Renal pelvis (tissue), 4 donors: ENCODE measurements around the gene RARB. TPM values are rescaled to one million over a fixed set of nuclear protein-coding genes. Genes with fewer than 3 reads are reported as not detected.
A peak's percentile ranks its signal among the peaks of the same experiment; 100 is the strongest.

Source experiments
- DNase-seq: peaks from one replicate; pipeline ENCODE4 v3.0.0-alpha.2; 2013
- polyA plus RNA-seq, 3 donors: library from polyadenylated mRNA; unstranded; fragments of 120-200 nt; gene quantifications; one replicate each; pipeline ENCODE4 v1.2.1, GENCODE V29; 2013; ENCODE audit not compliant: insufficient read length in 3 of 3

RARB gene
- polyA plus RNA-seq, 3 donors = 39.7 to 44.1 (median 42.5) TPM

GRCh38 chr3:25465266-25465860, 37.3 kb downstream of the RARB start:
- DNase-seq = no peak

DNA sequence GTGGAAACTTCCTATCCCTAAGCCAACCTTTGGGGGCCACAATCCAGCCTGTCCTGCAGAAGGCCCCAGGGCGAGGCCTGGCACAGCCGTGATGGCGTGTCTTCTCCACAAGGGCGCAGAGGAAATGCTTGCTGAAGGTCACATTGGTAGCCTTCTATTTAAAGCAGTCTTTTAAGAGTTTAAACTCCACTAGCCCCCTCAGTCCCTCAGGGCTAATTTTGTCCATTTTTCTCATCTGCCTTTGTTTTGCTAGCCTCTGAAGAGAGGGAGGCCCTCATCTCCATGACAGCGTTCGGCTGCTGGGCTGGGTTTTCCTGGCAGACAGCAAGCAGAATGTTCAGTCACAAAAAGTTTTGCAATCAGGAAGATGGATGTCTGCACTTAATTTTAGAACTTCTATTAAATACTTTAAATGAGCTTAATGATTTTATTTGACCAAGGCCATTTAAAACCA, 40.8 kb downstream of the RARB start:
- DNase-seq = peak; percentile 83

GRCh38 chr3:25469558-25469957, 41.5 kb downstream of the RARB start:
- DNase-seq = no peak

DNA sequence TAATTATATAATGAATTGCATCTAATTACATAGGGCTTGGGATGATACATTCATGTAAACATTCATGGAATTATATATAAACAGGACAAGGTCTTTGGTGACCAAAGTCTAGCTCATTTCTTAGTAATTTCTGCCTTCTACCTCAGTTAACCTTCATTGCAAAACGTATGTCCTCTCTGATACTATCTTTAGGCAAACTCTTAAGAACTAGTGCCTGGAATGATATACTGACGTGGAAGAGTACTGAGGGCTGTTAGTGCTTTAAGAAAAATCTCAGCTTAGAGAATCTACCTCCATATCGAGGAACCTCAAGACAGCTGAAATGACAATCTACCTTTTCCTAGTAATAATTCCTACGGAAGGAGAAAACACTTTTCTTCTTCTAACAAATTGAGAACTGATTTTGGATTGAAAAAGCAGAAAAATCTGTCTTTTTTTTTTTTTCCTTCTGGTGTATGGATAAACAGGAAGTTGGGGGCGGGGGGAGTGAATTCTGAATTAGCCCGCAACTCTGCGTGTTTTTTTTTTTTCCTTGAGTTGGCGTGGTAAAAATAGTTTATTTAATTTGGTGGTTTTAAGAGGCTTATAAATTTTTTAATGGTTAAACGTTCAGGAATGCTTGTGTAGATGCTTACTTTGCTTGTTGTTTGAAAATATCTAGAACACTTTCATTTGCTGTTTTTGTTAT, 43.2 kb downstream of the RARB start:
- DNase-seq = no peak

DNA sequence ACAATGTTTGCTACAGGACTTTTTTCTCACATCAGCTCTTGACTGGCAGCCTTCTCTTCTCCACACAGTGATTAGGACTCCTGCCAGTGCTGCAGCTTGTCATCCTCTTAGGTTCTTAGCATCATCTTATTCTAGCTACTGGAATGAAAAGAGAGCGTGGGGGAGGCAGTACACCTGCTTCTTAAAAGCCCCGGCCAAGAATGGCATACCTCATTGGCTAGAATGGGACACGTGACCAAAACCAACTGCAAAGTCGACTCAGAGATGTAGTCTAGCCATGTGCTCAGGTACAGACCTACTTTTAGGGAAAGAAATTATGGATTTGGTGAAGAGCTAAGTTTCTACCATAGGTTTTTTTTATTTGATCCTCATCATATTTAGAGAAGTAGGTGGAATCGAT, 44.1 kb downstream of the RARB start:
- no peak for DNase-seq

DNA sequence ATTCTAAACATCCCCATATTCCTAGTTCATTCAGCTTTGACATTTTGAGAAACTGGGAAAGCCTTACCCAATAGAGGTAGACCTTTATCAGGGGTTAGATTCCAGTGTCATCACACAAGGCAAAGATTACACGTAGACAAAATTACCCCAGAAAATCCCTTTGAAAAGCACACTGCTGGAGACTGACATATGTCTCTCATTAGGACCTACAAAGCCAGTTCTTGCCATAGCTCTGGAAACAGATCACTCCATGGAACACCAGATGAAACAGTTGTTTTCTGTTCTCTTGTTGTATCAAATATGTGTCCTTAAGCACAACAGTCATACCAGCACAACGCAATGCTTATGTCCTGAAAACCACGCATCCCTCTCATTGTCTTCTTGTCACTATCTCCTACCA, 44.7 kb downstream of the RARB start:
- DNase-seq = no peak

- no peak for DNase-seq
These were observed 45.2 kb downstream of the RARB start for GRCh38 chr3:25473246-25473645.

DNA sequence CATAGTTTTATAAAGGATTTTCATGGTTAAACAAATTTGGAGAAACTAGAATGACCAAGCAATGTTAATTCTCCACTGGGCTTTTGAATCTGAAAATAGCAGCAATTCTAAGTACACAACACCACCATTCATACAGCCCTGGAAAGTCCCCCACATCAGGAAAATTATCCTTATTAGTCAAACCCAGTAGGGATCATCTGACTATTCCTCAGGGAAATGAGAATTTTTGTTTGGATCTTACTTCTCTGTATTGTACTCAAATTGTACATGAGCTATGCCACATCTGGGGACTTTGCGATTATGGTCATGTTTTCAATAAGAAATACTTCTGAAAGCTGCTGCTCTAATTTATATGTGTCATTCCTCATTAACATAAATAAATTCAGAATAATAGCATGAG, 46.0 kb downstream of the RARB start:
- no peak for DNase-seq

DNA sequence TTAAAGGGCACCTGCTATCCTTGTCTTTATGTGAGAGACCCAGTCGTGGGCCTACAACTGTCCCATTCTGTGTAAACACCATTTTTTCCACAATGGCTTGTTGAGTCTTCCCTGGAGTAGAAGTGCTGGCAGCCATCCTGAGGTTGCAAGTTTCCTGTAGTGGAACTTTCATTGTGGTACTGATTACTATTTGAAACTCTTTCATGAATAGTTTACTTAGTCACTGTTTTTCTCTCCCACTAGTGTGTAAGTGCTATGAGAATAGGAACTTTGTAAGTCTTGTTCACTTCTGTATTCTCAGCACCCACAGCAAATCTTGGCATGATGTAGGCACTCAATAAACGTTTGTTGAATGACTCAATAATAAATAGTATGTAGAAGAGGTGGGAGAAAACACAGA, 48.6 kb downstream of the RARB start:
- no peak for DNase-seq

GRCh38 chr3:25478211-25478757, 50.2 kb downstream of the RARB start:
- DNase-seq = no peak

DNA sequence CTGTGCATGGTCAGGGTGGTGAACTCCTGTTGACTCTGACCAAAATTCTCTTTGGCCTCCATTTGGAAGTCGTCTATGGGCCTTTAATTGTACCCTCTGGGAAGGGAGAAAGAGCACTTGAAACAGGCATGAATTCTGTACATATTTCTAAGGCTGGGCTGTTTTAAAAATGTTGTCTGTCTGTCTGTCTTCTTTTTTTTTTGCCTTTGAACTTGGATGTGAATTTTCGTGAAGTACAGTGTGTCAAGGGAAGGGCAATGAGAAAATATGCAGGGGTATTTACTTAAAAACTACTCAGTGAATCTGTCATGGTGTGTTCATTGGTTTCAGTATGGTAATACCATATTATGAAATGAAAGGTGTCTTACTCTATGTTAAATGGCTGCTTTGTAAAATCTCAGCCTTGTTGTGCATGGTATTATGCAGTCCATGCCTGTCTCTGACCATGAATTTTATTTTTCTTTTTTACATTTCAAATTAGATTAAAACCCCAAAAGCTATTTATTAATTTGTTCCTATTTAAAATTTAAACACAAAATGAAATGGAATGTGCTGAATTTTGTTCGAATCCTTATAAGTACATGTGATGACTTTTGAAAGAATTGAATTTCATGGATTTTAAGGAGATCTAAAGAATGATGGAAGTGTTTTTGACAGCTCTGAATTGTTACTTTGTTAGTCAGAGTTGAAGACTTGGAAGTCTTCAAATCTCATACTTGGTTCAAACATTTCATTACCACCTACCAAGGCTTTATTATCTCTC, 51.1 kb downstream of the RARB start:
- no peak for DNase-seq

- DNase-seq = no peak
These were observed 51.6 kb downstream of the RARB start for GRCh38 chr3:25479727-25480010.

DNA sequence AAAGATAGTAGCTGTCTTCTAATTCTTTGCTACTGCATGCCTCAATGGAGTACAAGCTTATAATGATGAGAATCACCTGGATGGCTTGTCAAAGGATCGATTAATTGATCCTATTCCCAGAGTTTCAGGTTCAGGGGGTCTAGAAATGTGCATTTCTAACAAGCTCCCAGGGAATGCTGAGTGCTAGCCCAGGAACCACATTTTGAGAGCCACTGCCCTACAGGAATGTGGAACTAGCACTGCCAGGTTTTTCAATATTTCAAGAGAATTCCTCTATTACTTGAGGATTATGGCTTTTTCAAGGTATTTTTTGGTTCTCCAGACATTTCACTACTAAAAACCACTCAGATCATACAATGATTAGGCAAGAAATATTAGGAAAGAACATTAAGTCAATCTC, 52.7 kb downstream of the RARB start:
- DNase-seq = no peak

DNA sequence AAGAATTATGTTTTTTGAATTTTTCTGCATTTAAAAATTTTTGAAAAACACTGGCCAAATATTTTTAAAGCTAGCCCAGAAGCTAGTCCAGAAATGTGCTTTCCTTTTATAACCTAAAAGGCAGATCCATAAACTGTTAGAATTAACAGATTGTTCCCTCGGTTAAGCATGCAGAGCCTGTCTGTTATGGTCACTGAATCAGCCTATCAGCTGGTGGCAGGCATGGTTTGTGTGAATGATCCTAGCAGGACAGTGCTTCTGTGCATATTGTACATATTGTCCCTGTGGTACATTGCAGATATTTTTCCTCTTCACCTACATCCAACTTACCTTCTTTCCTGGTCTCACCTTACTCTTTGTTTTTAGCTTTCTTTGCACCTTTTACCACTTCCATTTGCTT, 53.3 kb downstream of the RARB start:
- no peak for DNase-seq

- no peak for DNase-seq
These were observed 55.4 kb downstream of the RARB start for GRCh38 chr3:25483456-25483855.

- no peak for DNase-seq
These were observed 57.6 kb downstream of the RARB start for GRCh38 chr3:25485673-25486072.

DNA sequence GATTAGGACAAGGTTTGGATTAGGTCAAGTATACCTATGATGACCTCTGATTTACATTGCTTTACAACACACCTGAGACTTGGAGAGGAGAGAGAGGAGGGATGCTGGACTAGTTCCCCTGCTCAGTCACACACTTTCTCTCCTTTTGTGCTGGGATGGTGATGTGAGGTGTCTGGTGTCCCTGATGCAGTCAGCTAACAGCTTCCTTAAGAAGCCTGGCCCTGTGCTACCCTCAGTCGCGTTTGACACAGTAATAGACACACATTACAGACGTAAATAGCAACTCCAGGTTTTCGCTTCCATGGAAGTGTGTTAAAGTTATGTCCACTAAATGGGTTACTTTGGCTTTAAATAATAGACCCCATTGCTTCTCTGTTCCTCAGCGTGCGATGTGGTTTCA, 58.9 kb downstream of the RARB start:
- DNase-seq = no peak

DNA sequence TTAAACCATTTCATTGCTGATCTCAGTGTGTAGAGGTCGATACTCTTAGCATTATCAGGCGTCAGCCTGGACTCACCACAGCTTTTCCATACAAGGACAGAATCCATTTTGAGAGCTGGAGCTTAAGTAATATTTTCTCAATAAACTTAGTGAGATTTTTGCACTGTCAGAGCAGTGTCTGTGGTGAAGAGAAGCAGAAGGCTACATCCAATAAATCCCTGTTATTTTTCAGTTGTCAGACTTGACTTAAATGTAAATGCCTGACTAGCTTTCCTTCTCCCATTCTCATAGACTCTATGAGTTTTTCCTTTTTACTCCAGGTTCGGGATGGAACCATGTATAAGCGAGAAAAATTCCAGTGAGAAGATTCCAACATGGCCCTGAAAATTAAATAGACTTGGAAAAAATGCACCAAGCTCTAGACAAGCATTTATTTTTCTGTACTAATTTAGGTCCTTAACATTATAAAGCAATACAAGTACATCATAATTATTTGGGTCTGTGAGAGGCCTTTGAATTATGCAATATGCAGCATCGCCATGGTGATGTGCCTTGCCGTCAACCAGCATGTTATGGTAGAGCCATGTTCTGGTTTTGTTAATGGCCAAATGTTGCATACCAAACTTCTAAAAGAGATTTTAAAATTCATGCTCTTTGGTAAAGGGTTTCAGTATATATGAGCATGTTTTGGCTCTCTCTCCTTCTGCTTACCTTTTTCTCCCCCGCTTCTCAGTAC, 62.0 kb downstream of the RARB start:
- no peak for DNase-seq

DNA sequence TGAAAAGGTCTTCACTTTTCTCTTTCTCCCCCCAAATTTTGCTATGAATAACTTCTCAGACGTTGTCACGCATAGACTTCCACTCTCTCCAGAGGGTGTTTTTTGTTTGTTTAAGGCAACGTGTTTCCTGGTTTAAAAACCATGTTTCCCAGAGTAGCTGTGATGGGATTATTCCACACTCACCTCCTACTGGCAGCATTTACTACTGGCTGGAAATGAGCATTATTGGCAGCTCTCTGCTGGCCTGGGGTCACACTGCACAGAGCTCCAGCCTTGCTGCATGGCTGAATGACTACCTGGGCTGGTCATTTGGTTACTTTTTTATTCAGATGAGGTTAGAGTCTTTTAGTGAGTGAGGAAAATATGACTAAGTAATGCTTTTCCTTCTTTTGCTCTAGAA, 65.2 kb downstream of the RARB start:
- DNase-seq = no peak

GRCh38 chr3:25493786-25494185, 65.7 kb downstream of the RARB start:
- DNase-seq = no peak

- DNase-seq = no peak
These were observed 67.2 kb downstream of the RARB start for GRCh38 chr3:25495304-25495703.

DNA sequence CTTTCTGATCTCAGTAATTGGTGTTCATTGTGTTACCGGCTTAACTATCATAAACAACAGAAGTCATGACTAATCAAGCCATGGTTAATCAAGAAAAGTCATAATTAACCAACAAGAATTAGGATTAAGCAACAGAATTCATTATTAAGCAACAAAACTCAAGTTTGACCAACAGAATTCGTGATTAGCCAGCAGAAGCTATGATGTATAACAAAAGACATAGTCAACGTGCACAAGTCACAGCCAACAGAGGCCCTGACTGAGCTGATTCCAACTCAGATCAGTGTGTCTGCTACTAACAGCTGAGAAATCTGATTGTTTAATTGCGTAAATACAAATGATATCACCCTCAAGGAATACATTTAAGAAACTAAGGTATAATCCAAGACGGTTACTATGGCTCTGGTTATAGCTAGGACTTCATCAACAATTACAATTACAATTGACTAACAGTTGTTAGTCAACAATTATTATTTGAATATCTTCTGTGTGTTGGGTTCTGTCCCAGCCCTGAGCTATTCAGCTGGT, 67.7 kb downstream of the RARB start:
- no peak for DNase-seq
